ENCODE results near the gene LEF1. TPM values are rescaled to one million over a fixed set of nuclear protein-coding genes. Genes with fewer than 3 reads are reported as not detected.

Gene LEF1
- total RNA-seq, 1 experiment from 2014 or later: 0.79 TPM

- Histone ChIP-seq H3K4me1 (ENCODE audit: control insufficient read depth in 1 of 2, insufficient read depth in 2 of 2, low read length in 2 of 2) (peaks cover 0 to 7% of the 10 kb centered on the region in 2 experiments; a peak in 2 of 4 replicates), H3K27me3 (ENCODE audit: insufficient read depth, low read length) (peaks cover 11% of the 10 kb centered on the region; the same call in 1 of the 2 replicates), H4K20me1 (ENCODE audit: insufficient read depth) (no peaks in the 10 kb centered on the region), H3K27ac (ENCODE audit: low read depth, low read length) (no peak overlapping the region), H3K9me2 (ENCODE audit: insufficient read depth) (no peaks in the 10 kb centered on the region), H3K9me3 (ENCODE audit: control insufficient read depth in 1 of 2, insufficient read depth in 1 of 2, low read depth in 1 of 2, low read length in 2 of 2) (no peaks in the 10 kb centered on the region), H3K79me2 (ENCODE audit: insufficient read depth, low read length) (no peaks in the 10 kb centered on the region), H2AFZ (ENCODE audit: low read depth, low read length, poor library complexity, severe bottlenecking) (no peak overlapping the region), H3K4me3 (replicated peaks in 1 of 2; ENCODE audit: low read depth in 1 of 2, low read length in 2 of 2) (no peak overlapping the region), H3K9ac (ENCODE audit: low read length) (no peak overlapping the region), H3K36me3 (ENCODE audit: control insufficient read depth in 1 of 2, insufficient read depth in 2 of 2, low read length in 2 of 2) (no peaks in the 10 kb centered on the region), H3K4me2 (ENCODE audit: low read length) (no peak overlapping the region)
- DNase-seq (ENCODE audit: low read depth, low spot score) (no peak), ATAC-seq (no peak)
- ChIA-PET POLR2A (no interaction called here), RAD21 (ENCODE audit: low non-redundant PET in 1 of 2, low total read pairs in 2 of 2, uncharacterized antibody in 2 of 2, unreplicated experiment in 2 of 2) (no interaction called here), CTCF (no interaction called here)
- intact Hi-C loops (cut with micrococcal nuclease): no loop called here
- no peak for TF ChIP-seq RAD21 (IDR thresholded peaks at IDR 0.05; ENCODE audit: low read depth)
- TF ChIP-seq EZH2phosphoT487 (IDR thresholded peaks at IDR 0.05; ENCODE audit: borderline replicate concordance): no peak
- TF ChIP-seq, protein P1, sequence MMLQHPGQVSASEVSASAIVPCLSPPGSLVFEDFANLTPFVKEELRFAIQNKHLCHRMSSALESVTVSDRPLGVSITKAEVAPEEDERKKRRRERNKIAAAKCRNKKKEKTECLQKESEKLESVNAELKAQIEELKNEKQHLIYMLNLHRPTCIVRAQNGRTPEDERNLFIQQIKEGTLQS (IDR thresholded peaks at IDR 0.05): no peak
- TF ChIP-seq CBX3 (IDR thresholded peaks at IDR 0.05; ENCODE audit: low read depth): no peak
- no peak for TF ChIP-seq EGR1 (IDR thresholded peaks at IDR 0.05; ENCODE audit: low read depth)
- no peak for TF ChIP-seq REST (IDR thresholded peaks at IDR 0.05; ENCODE audit: low read depth)
- no peak for TF ChIP-seq EZH2 (IDR thresholded peaks at IDR 0.05)
- BruUV-seq (replicated peaks): no TSS peak
These were observed 57.0 kb downstream of the LEF1 start for GRCh38 chr4:108111781-108112180.
